HCT116 (cell line): ENCODE measurements around the gene EIF3M. TPM values are rescaled to one million over a fixed set of nuclear protein-coding genes. Genes with fewer than 3 reads are reported as not detected.

Experiments used
- ATAC-seq: fragments of 200-7000 bp; cut with Tn5 transposase; 2 replicates; pipeline ENCODE4 v1.9.1; 2020; ENCODE audit warnings: mild to moderate bottlenecking, moderate library complexity
- BruUV-seq: library from RNA; stranded (reverse); fragments of 400-500 nt; replicated peaks from 2 replicates; lab custom pipeline; 2021; lab: Mats Ljungman, UMichigan
- CTCF ChIA-PET: fragments of 300-600 bp; sonication (Branson Sonifier 250); formaldehyde crosslinking; loops from one replicate; lab custom pipeline; 2021; ENCODE audit warnings: antibody characterized with exemption; lab: Charles Lee
- POLR2A ChIA-PET: fragments of 300-600, 350-600 bp; sonication (Branson Sonifier 250); formaldehyde crosslinking; loops from one replicate; lab custom pipeline; 2021; ENCODE audit warnings: antibody characterized with exemption; lab: Charles Lee
- RAD21 ChIA-PET, 2 experiments: fragments of 300-600 bp; sonication (Branson Sonifier 250); formaldehyde crosslinking; loops; one replicate each; lab custom pipeline; 2023; ENCODE audit warnings: low total read pairs in 2 of 2; ENCODE audit not compliant: uncharacterized antibody in 2 of 2, unreplicated experiment in 2 of 2, low non-redundant PET in 1 of 2; lab: Charles Lee
- DNase-seq: peaks from one replicate; pipeline ENCODE4 v3.0.0-alpha.2; 2010; ENCODE audit warnings: low read depth, low spot score
- H2AFZ ChIP-seq: fragments of 200-600 bp; shearing (Covaris generic), sonication (generic); 2 replicates; pipeline ENCODE4 v1.6.1; 2017; ENCODE audit warnings: low read depth, mixed run types, mixed read lengths, antibody characterized with exemption, low read length; ENCODE audit not compliant: poor library complexity, severe bottlenecking
- H3K27ac ChIP-seq: 2 replicates; pipeline ENCODE4 v1.5.1; 2012; ENCODE audit warnings: low read depth, low read length
- H3K27me3 ChIP-seq: fragments of 200-600 bp; sonication (generic); 2 replicates; pipeline ENCODE4 v1.6.1; 2016; ENCODE audit warnings: mixed run types, low read length, mixed read lengths; ENCODE audit not compliant: insufficient read depth
- H3K36me3 ChIP-seq, 2 experiments: fragments of 200-500 bp in 1 of 2; fragments of 200-600 bp in 1 of 2; sonication (Bioruptor generic) in 1 of 2; sonication (generic) in 1 of 2; 2 replicates each; pipeline versions ENCODE4 v1.5.1 to v1.6.1; 2014 to 2016; ENCODE audit warnings: low read length in 2 of 2, inconsistent platforms in 1 of 2, mixed read lengths in 1 of 2, mixed run types in 1 of 2; ENCODE audit not compliant: insufficient read depth in 2 of 2, control insufficient read depth in 1 of 2
- H3K4me1 ChIP-seq, 2 experiments: fragments of 200-600 bp in 1 of 2; sonication (generic) in 1 of 2; 2 replicates each; pipeline versions ENCODE4 v1.5.1 to v1.6.1; 2012 to 2017; ENCODE audit warnings: low read length in 2 of 2, inconsistent platforms in 1 of 2, mild to moderate bottlenecking in 1 of 2, mixed read lengths in 1 of 2, mixed run types in 1 of 2, moderate library complexity in 1 of 2; ENCODE audit not compliant: insufficient read depth in 2 of 2, control insufficient read depth in 1 of 2
- H3K4me2 ChIP-seq: fragments of 200-600 bp; sonication (generic); 2 replicates; pipeline ENCODE4 v1.6.1; 2017; ENCODE audit warnings: mixed run types, low read length, mixed read lengths
- H3K4me3 ChIP-seq, 2 experiments: fragments of 200-600 bp in 1 of 2; sonication (generic) in 1 of 2; replicated peaks in 1 of 2; 2 replicates each; pipeline ENCODE4 v1.5.1; 2011 to 2016; ENCODE audit warnings: low read length in 2 of 2, control low read depth in 1 of 2, low read depth in 1 of 2, mild to moderate bottlenecking in 1 of 2, mixed read lengths in 1 of 2, mixed run types in 1 of 2
- H3K79me2 ChIP-seq: fragments of 200-600 bp; sonication (generic); 2 replicates; pipeline ENCODE4 v1.6.1; 2017; ENCODE audit warnings: mild to moderate bottlenecking, mixed run types, low read length, moderate library complexity, mixed read lengths; ENCODE audit not compliant: insufficient read depth
- H3K9ac ChIP-seq: fragments of 200-600 bp; sonication (generic); 2 replicates; pipeline ENCODE4 v1.6.1; 2016; ENCODE audit warnings: low read length, mixed read lengths
- H3K9me2 ChIP-seq: fragments of 200-600 bp; sonication (generic), shearing (Covaris generic); 2 replicates; pipeline ENCODE4 v1.6.1; 2017; ENCODE audit warnings: mixed run types, mild to moderate bottlenecking, moderate library complexity; ENCODE audit not compliant: insufficient read depth
- H3K9me3 ChIP-seq, 2 experiments: fragments of 200-500 bp in 1 of 2; fragments of 200-600 bp in 1 of 2; sonication (Bioruptor generic) in 1 of 2; sonication (generic) in 1 of 2; 2 replicates each; pipeline ENCODE4 v1.6.1; 2014 to 2017; ENCODE audit warnings: low read length in 2 of 2, mixed read lengths in 2 of 2, inconsistent platforms in 1 of 2, low read depth in 1 of 2, mild to moderate bottlenecking in 1 of 2, mixed run types in 1 of 2, moderate library complexity in 1 of 2; ENCODE audit not compliant: control insufficient read depth in 1 of 2, insufficient read depth in 1 of 2
- H4K20me1 ChIP-seq: fragments of 200-600 bp; sonication (generic), shearing (Covaris generic); 2 replicates; pipeline ENCODE4 v1.6.1; 2017; ENCODE audit warnings: mixed run types, mild to moderate bottlenecking, moderate library complexity; ENCODE audit not compliant: insufficient read depth
- CBX3 ChIP-seq: IDR thresholded peaks from 2 replicates; pipeline ENCODE4 v1.6.1; 2012; ENCODE audit warnings: low read depth
- CEBPB ChIP-seq: IDR thresholded peaks from 2 replicates; pipeline ENCODE4 v1.6.1; 2012; ENCODE audit warnings: low read depth
- CTCF ChIP-seq, 3 experiments: fragments of 200-600 bp in 1 of 3; sonication (generic) in 1 of 3; IDR thresholded peaks in 2 of 3; conservative IDR thresholded peaks in 1 of 3; 2 replicates each; pipeline ENCODE4 v1.5.1; 2012 to 2017; ENCODE audit warnings: low read depth in 2 of 3, low read length in 2 of 3, antibody characterized with exemption in 1 of 3, borderline replicate concordance in 1 of 3, control low read depth in 1 of 3, mild to moderate bottlenecking in 1 of 3, mixed read lengths in 1 of 3, mixed run types in 1 of 3, moderate library complexity in 1 of 3; ENCODE audit not compliant: insufficient read depth in 1 of 3
- EGR1 ChIP-seq: IDR thresholded peaks from 2 replicates; pipeline ENCODE4 v1.6.1; 2012; ENCODE audit warnings: low read depth
- ELF1 ChIP-seq: IDR thresholded peaks from 2 replicates; pipeline ENCODE4 v1.6.1; 2012; ENCODE audit warnings: low read depth, borderline replicate concordance
- EZH2 ChIP-seq: fragments of 200-600 bp; sonication (generic); IDR thresholded peaks from 2 replicates; pipeline ENCODE4 v1.6.1; 2017; ENCODE audit warnings: antibody characterized with exemption, mixed run types
- EZH2phosphoT487 ChIP-seq: fragments of 200-600 bp; IDR thresholded peaks from 2 replicates; pipeline ENCODE4 v1.6.1; 2018; ENCODE audit warnings: antibody characterized with exemption, borderline replicate concordance
- FOSL1 ChIP-seq: IDR thresholded peaks from 2 replicates; pipeline ENCODE4 v1.6.1; 2012; ENCODE audit warnings: low read depth
- MAX ChIP-seq: IDR thresholded peaks from 2 replicates; pipeline ENCODE4 v1.6.1; 2012
- POLR2A ChIP-seq: IDR thresholded peaks from 2 replicates; pipeline ENCODE4 v1.7.0; 2011; ENCODE audit warnings: borderline replicate concordance; ENCODE audit not compliant: insufficient read depth, insufficient read length; ENCODE audit errors: extremely low read depth
- RAD21 ChIP-seq: IDR thresholded peaks from 2 replicates; pipeline ENCODE4 v1.6.1; 2012; ENCODE audit warnings: low read depth, mild to moderate bottlenecking
- SP1 ChIP-seq: IDR thresholded peaks from 2 replicates; pipeline ENCODE4 v1.6.1; 2012; ENCODE audit warnings: low read depth
- SRF ChIP-seq: IDR thresholded peaks from 2 replicates; pipeline ENCODE4 v1.6.1; 2012; ENCODE audit warnings: low read depth
- TCF7L2 ChIP-seq: IDR thresholded peaks from 2 replicates; pipeline ENCODE4 v1.7.0; 2011; ENCODE audit warnings: borderline replicate concordance, inconsistent platforms; ENCODE audit not compliant: insufficient read depth, insufficient read length; ENCODE audit errors: extremely low read depth
- YY1 ChIP-seq: IDR thresholded peaks from 2 replicates; pipeline ENCODE4 v1.6.1; 2011; ENCODE audit warnings: low read length, low read depth, moderate library complexity, mild to moderate bottlenecking; ENCODE audit not compliant: insufficient replicate concordance; ENCODE audit errors: extremely low read depth
- ZFX ChIP-seq: fragments of 450-650 bp; IDR thresholded peaks from 2 replicates; pipeline ENCODE4 v1.6.1; 2017
- intact Hi-C: fragments of 100-400 bp; cut with micrococcal nuclease; formaldehyde crosslinking; loops from 2 replicates; pipeline ENCODE4 v1.10.0; 2022
- total RNA-seq: library from RNA; stranded (reverse); gene quantifications from one replicate; pipeline ENCODE4 v1.2.1, GENCODE V29; 2021; ENCODE audit not compliant: unreplicated experiment
- TF ChIP-seq, protein P1 (sequence below): IDR thresholded peaks from 2 replicates; pipeline ENCODE4 v1.6.1; 2012

The EIF3M gene
- total RNA-seq, 1 experiment from 2014 or later, result 346 TPM

DNA sequence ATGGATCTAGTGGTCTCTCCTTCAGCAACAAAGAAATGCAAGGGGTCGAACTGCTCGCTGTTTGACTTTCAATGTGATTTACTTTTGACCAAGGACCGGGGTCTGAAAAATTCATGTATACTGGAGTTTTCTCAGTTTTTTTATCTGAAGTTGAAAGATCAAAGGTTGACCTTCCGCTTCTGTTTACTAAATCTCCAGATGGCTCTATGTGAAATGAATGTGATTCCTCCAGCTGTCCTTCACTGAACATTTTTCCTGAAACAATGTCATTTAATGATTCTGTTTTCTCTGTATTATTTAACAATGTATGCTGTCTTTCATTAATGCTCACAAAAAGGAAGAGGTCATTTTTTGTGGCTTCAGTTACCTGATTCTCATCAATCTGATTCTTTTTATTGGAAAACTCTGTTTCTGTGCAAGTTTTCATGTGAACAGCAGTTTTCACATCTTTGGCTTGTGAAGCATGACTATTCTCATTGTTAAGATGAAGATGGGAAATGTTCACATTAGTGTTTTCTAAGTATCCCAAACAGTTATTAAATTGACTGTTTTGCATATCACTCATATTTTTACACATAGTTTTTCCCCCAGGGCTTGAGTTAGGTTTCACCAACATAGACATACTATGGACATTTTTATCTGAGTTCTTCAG, 30.0 kb downstream of the EIF3M start:
- H3K4me2 ChIP-seq, result no peak overlapping the region
- POLR2A ChIA-PET, result no interaction called here

More for the DNA sequence above, 30.0 kb downstream of the EIF3M start:
- Histone ChIP-seq H2AFZ (no peak overlapping the region), H3K4me3 (no peak overlapping the region), H3K9ac (no peak overlapping the region), H3K9me3 (no peaks in the 10 kb centered on the region), H3K9me2 (no peaks in the 10 kb centered on the region), H3K79me2 (no peaks in the 10 kb centered on the region), H3K36me3 (no peaks in the 10 kb centered on the region), H3K27ac (no peak overlapping the region), H3K4me1 (no peaks in the 10 kb centered on the region), H4K20me1 (no peaks in the 10 kb centered on the region), H3K27me3 (no peaks in the 10 kb centered on the region)
- DNase-seq, result no peak
- RAD21 ChIA-PET, result no interaction called here
- no peak for ATAC-seq
- intact Hi-C loops, result loop anchor here (2.0 kb wide), 1 partner anchor 301 kb away; no protein-coding TSS in a partner anchor
- BruUV-seq, result no TSS peak
- CTCF ChIA-PET, result no interaction called here
- TF ChIP-seq RAD21 (no peak), EZH2phosphoT487 (no peak), POLR2A (no peak), SP1 (no peak), ZFX (no peak), FOSL1 (no peak), CEBPB (no peak), SRF (no peak), EGR1 (no peak), ELF1 (no peak), TCF7L2 (no peak), EZH2 (no peak), MAX (no peak), YY1 (no peak), CTCF (IDR thresholded peaks at IDR 0.05 in 2 of 3, conservative IDR thresholded peaks at IDR 0.05 in 1 of 3; ENCODE audit: borderline replicate concordance in 1 of 3, insufficient read depth in 1 of 3, low read depth in 2 of 3, low read length in 2 of 3) (no peak), CBX3 (no peak)
- TF ChIP-seq, protein P1, sequence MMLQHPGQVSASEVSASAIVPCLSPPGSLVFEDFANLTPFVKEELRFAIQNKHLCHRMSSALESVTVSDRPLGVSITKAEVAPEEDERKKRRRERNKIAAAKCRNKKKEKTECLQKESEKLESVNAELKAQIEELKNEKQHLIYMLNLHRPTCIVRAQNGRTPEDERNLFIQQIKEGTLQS, result no peak
